DOHH2 (cell line): ENCODE data around the gene PPP1R12C.
A peak's percentile ranks its signal among the peaks of the same experiment; 100 is the strongest.

Experiments used
- H3F3A ChIP-seq: fragments of 200-600 bp; sonication (generic), shearing (Covaris generic); 2 replicates; pipeline ENCODE4 v1.6.0; 2016; ENCODE audit warnings: antibody characterized with exemption, mild to moderate bottlenecking; ENCODE audit not compliant: control insufficient read depth, insufficient read depth
- H3K27ac ChIP-seq: fragments of 200-600 bp; sonication (generic); 2 replicates; pipeline ENCODE4 v1.5.1; 2014; ENCODE audit warnings: low read depth, mild to moderate bottlenecking, low read length, moderate library complexity
- H3K27me3 ChIP-seq: fragments of 200-600 bp; sonication (generic); 2 replicates; pipeline ENCODE4 v1.6.1; 2014; ENCODE audit warnings: mild to moderate bottlenecking, low read length, mixed read lengths; ENCODE audit not compliant: control insufficient read depth
- H3K36me3 ChIP-seq: fragments of 200-600 bp; sonication (generic); 2 replicates; pipeline ENCODE4 v1.6.1; 2014; ENCODE audit warnings: mild to moderate bottlenecking, low read length, moderate library complexity, mixed read lengths; ENCODE audit not compliant: control insufficient read depth
- H3K4me1 ChIP-seq: fragments of 200-600 bp; sonication (generic); 2 replicates; pipeline ENCODE4 v1.6.1; 2014; ENCODE audit warnings: mild to moderate bottlenecking, low read length, mixed read lengths; ENCODE audit not compliant: control insufficient read depth
- H3K4me2 ChIP-seq: fragments of 200-600 bp; sonication (generic); 2 replicates; pipeline ENCODE4 v1.6.0; 2014; ENCODE audit warnings: mild to moderate bottlenecking, low read length, moderate library complexity
- H3K4me3 ChIP-seq: fragments of 200-600 bp; sonication (generic); 2 replicates; pipeline ENCODE4 v1.5.1; 2014; ENCODE audit warnings: mild to moderate bottlenecking, low read length, mixed read lengths
- H3K79me2 ChIP-seq: fragments of 200-600 bp; sonication (generic); 2 replicates; pipeline ENCODE4 v1.6.1; 2014; ENCODE audit warnings: mild to moderate bottlenecking, low read length, mixed read lengths; ENCODE audit not compliant: control insufficient read depth
- H3K9me2 ChIP-seq: fragments of 200-600 bp; sonication (generic); replicated peaks from 2 replicates; pipeline ENCODE4 v1.6.1; 2014; ENCODE audit warnings: mild to moderate bottlenecking, low read length, mixed read lengths; ENCODE audit not compliant: control insufficient read depth
- H3K9me3 ChIP-seq: fragments of 200-600 bp; sonication (generic); 2 replicates; pipeline ENCODE4 v1.6.1; 2014; ENCODE audit warnings: antibody characterized with exemption, low read length, mixed read lengths; ENCODE audit not compliant: control insufficient read depth, insufficient read depth
- H4K20me1 ChIP-seq: fragments of 200-600 bp; sonication (generic); 2 replicates; pipeline ENCODE4 v1.6.0; 2014; ENCODE audit warnings: low read depth, mild to moderate bottlenecking, antibody characterized with exemption, low read length, moderate library complexity; ENCODE audit not compliant: control insufficient read depth, insufficient read depth
- EZH2phosphoT487 ChIP-seq: fragments of 200-600 bp; sonication (generic); IDR thresholded peaks from 2 replicates; pipeline ENCODE4 v1.6.1; 2017; ENCODE audit warnings: borderline replicate concordance, mild to moderate bottlenecking, antibody characterized with exemption, low read length, moderate library complexity, mixed read lengths
- TF ChIP-seq, protein P1 (sequence below): fragments of 200-600 bp; sonication (generic); IDR thresholded peaks from one replicate; pipeline ENCODE4 v1.5.1; 2014; ENCODE audit warnings: antibody characterized with exemption, mild to moderate bottlenecking, low read depth, low read length; ENCODE audit not compliant: poor library complexity, severe bottlenecking

The PPP1R12C gene

DNA sequence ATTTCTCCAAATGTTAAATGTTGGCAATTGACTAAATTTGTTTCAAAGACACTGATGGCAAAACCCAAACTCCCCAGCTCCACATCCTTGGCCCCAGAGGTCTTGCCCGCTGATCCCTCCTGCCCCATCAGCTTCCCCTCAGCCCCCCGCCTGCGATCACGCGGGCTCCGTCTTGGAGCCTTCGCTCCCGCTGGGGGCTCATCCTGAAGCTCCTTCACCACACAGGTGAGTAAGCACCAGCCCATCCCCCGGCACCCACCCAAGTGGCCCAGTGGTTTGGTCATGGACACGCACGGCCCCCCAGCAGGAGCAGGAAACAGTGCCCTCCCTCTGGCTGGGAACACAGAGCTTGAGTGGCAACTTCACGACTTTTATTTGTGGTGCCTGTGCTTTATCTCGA lies 26.9 kb downstream of the PPP1R12C start:
- Histone ChIP-seq H3K27me3 (no peaks in the 10 kb centered on the region), H3K9me2 (no peaks in the 10 kb centered on the region), H3K79me2 (no peaks in the 10 kb centered on the region), H3F3A (peaks cover 10% of the 10 kb centered on the region; the same call in 1 of the 2 replicates), H3K36me3 (peaks cover 43% of the 10 kb centered on the region), H3K4me2 (no peak overlapping the region), H3K27ac (no peak overlapping the region), H4K20me1 (peaks cover 6% of the 10 kb centered on the region; the same call in 1 of the 2 replicates), H3K4me3 (no peak overlapping the region), H3K4me1 (no peaks in the 10 kb centered on the region), H3K9me3 (no peaks in the 10 kb centered on the region)
- TF ChIP-seq, protein P1, sequence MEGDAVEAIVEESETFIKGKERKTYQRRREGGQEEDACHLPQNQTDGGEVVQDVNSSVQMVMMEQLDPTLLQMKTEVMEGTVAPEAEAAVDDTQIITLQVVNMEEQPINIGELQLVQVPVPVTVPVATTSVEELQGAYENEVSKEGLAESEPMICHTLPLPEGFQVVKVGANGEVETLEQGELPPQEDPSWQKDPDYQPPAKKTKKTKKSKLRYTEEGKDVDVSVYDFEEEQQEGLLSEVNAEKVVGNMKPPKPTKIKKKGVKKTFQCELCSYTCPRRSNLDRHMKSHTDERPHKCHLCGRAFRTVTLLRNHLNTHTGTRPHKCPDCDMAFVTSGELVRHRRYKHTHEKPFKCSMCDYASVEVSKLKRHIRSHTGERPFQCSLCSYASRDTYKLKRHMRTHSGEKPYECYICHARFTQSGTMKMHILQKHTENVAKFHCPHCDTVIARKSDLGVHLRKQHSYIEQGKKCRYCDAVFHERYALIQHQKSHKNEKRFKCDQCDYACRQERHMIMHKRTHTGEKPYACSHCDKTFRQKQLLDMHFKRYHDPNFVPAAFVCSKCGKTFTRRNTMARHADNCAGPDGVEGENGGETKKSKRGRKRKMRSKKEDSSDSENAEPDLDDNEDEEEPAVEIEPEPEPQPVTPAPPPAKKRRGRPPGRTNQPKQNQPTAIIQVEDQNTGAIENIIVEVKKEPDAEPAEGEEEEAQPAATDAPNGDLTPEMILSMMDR = no peak
- TF ChIP-seq EZH2phosphoT487 = no peak

DNA sequence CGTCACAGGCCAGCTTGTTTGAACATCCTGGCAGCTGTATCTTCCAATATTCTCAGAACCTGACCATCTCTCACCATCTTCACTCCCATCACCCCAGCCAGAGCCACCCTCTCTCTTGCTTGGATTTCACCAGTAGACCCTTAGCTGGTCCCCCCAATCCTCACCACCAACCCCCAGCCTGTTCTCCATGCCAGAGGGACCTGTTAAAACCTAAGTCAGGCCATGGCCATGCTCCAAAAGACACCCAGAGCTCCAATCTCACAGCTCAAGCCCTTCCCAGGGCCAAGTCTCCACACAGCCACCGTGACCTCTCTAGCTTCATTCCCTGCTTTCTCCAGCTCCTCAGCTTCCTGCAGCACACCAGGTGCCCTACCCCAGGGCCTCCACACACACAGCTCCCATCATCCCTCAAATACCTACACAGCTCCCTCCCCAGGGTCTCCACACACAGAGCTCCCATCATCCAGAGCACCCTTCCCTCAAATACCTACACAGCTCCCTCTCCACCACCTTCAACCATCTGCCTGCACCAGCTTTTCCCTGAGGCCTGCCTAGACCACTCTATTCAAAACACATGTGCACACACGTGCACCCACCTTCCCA lies 28.0 kb downstream of the PPP1R12C start:
- no peaks in the 10 kb centered on the region for H3K79me2 ChIP-seq
- no peak overlapping the region for H3K4me2 ChIP-seq
- no peak overlapping the region for H3K4me3 ChIP-seq
- H3K9me2 ChIP-seq = no peaks in the 10 kb centered on the region
- peaks cover 12% of the 10 kb centered on the region; the same call in 1 of the 2 replicates for H3F3A ChIP-seq
- H3K4me1 ChIP-seq = no peaks in the 10 kb centered on the region
- H3K36me3 ChIP-seq = peaks cover 32% of the 10 kb centered on the region
- no peaks in the 10 kb centered on the region for H3K9me3 ChIP-seq
- TF ChIP-seq, protein P1 = no peak
- no peak for TF ChIP-seq EZH2phosphoT487
- H4K20me1 ChIP-seq = peaks cover 6% of the 10 kb centered on the region; the same call in 1 of the 2 replicates
- no peak overlapping the region for H3K27ac ChIP-seq
- no peaks in the 10 kb centered on the region for H3K27me3 ChIP-seq

DNA sequence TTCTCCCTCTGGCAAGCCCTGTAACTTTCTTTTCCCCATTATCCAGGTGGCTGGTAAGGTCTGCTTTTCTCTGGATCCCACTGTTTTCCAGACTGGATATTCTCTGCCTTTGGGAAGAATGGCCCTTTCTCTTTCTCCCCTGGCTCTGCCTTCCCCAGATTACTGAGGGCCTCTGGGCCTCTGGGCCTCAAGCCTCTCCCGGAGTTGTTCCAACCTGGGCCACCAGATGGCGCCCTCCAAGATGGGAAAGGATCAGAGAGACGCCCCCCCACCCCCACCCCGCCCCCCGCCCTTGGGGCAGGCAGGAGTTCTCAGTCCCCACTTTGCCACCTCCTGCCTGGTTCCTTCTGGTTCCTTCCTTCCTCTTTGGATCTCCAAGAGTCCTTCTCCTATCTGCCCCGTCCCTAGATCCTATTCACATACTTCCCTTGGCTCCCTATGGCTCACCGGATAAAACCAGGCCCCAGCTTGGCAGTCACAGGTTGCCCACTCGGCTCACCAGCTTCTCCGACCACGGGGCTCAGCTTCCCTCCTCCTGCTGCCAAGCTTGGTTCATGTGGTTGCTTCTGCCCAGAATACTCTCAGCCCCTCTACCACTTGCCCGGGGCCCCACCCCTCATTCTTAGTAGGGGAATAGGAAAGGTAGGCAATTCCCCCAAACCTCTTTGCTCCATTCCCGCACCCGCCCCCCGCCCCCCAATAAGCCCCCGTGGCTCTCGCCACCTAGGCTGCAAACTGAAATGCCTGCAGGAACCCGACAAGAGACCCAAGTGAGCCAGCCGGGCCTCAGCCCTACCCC lies 28.7 kb downstream of the PPP1R12C start:
- peaks cover 6% of the 10 kb centered on the region; the same call in 1 of the 2 replicates for H4K20me1 ChIP-seq
- H3K36me3 ChIP-seq = peaks cover 31% of the 10 kb centered on the region
- H3K4me1 ChIP-seq = no peaks in the 10 kb centered on the region
- TF ChIP-seq, protein P1 = peak; percentile 63
- TF ChIP-seq EZH2phosphoT487 = no peak
- peaks cover 12% of the 10 kb centered on the region; the same call in 1 of the 2 replicates for H3F3A ChIP-seq
- no peak overlapping the region for H3K27ac ChIP-seq
- H3K9me3 ChIP-seq = no peaks in the 10 kb centered on the region
- no peaks in the 10 kb centered on the region for H3K27me3 ChIP-seq
- H3K4me3 ChIP-seq = no peak overlapping the region
- no peaks in the 10 kb centered on the region for H3K79me2 ChIP-seq
- H3K4me2 ChIP-seq = no peak overlapping the region
- H3K9me2 ChIP-seq = no peaks in the 10 kb centered on the region
